Lower leg skin (tissue), 4 donors: ENCODE data around the gene UNC5C. TPM values are rescaled to one million over a fixed set of nuclear protein-coding genes. Genes with fewer than 3 reads are reported as not detected.

Experiments
- DNase-seq, 2 donors: peaks; one replicate each; pipeline ENCODE4 v3.0.0-alpha.2; 2019; ENCODE audit warnings: low spot score in 2 of 2
- H3K4me3 ChIP-seq: fragments of 200-600 bp; sonication (generic); 2 replicates; pipeline ENCODE4 v1.5.1; 2017; ENCODE audit warnings: mild to moderate bottlenecking, low read depth; ENCODE audit not compliant: poor library complexity, severe bottlenecking
- CTCF ChIP-seq, 3 donors: fragments of 450-650 bp; IDR thresholded peaks; one replicate each; pipeline ENCODE4 v1.5.1; 2016; ENCODE audit warnings: antibody characterized with exemption in 3 of 3, mild to moderate bottlenecking in 3 of 3, moderate library complexity in 2 of 3
- POLR2A ChIP-seq, 2 donors: fragments of 450-650 bp; IDR thresholded peaks; one replicate each; pipeline ENCODE4 v1.6.1; 2016 to 2017; ENCODE audit warnings: antibody characterized with exemption in 2 of 2, mild to moderate bottlenecking in 1 of 2, moderate library complexity in 1 of 2
- WGBS, 2 donors: methylation state at CpG; one replicate each; pipeline ENCODE4 v1.1.5; 2018; 5-methylcytosine and 5-hydroxymethylcytosine counted together
- intact Hi-C: fragments of 100-400 bp; cut with DNase I; formaldehyde crosslinking; loops from one replicate; pipeline ENCODE4 v1.15.0; 2023; ENCODE audit warnings: low total_unique reads
- total RNA-seq, 4 donors: library from RNA; depleted of rRNA; stranded (reverse); fragments of >200 nt; gene quantifications; one replicate each; pipeline ENCODE4 v1.1.0, GENCODE V29; 2016

UNC5C gene
- total RNA-seq, 4 donors from 2014 or later, result 0.34 to 1.8 (median 1.2) TPM

- TF ChIP-seq POLR2A (IDR thresholded peaks at IDR 0.05) (no peak), CTCF (IDR thresholded peaks at IDR 0.05) (no peak)
- intact Hi-C loops, result no loop called here
- H3K4me3 ChIP-seq, result no peak overlapping the region
- 73% methylated on average over 3 of the region's 3 CpGs for WGBS, 2 donors
- DNase-seq, result no peak
Measured at GRCh38 chr4:95537863-95538488, 10.8 kb downstream of the UNC5C start.

- 72 to 79% methylated on average over 8 of the region's 8 CpGs for WGBS, 2 donors
- TF ChIP-seq CTCF (IDR thresholded peaks at IDR 0.05) (no peak), POLR2A (IDR thresholded peaks at IDR 0.05) (no peak)
- intact Hi-C loops, result no loop called here
- DNase-seq, result no peak
- H3K4me3 ChIP-seq, result no peak overlapping the region
Measured at GRCh38 chr4:95537191-95537590, 11.6 kb downstream of the UNC5C start.

GRCh38 chr4:95536650-95537049, 12.1 kb downstream of the UNC5C start:
- intact Hi-C loops, result no loop called here
- 75 to 78% methylated on average over 2 of the region's 2 CpGs for WGBS, 2 donors
- no peak for DNase-seq
- no peak overlapping the region for H3K4me3 ChIP-seq
- TF ChIP-seq CTCF (IDR thresholded peaks at IDR 0.05) (no peak), POLR2A (IDR thresholded peaks at IDR 0.05) (no peak)

- TF ChIP-seq POLR2A (IDR thresholded peaks at IDR 0.05), result no peak
- TF ChIP-seq CTCF (IDR thresholded peaks at IDR 0.05), result no peak
- H3K4me3 ChIP-seq, result no peak overlapping the region
- WGBS, 2 donors, result 67 to 72% methylated on average over 4 of the region's 4 CpGs
- DNase-seq, result no peak
- intact Hi-C loops, result no loop called here
Measured at GRCh38 chr4:95535180-95535579, 13.6 kb downstream of the UNC5C start.

GRCh38 chr4:95534032-95534431, 14.7 kb downstream of the UNC5C start:
- no peak for TF ChIP-seq POLR2A (IDR thresholded peaks at IDR 0.05)
- TF ChIP-seq CTCF (IDR thresholded peaks at IDR 0.05), result no peak
- intact Hi-C loops, result no loop called here
- WGBS, 2 donors, result 62 to 67% methylated on average over 5 of the region's 5 CpGs
- no peak for DNase-seq
- H3K4me3 ChIP-seq, result no peak overlapping the region

- no peak for DNase-seq
- H3K4me3 ChIP-seq, result no peak overlapping the region
- intact Hi-C loops, result no loop called here
- WGBS, 2 donors, result 88 to 91% methylated on average over 9 of the region's 9 CpGs
- no peak for TF ChIP-seq POLR2A (IDR thresholded peaks at IDR 0.05)
- TF ChIP-seq CTCF (IDR thresholded peaks at IDR 0.05), result no peak
Measured at GRCh38 chr4:95533254-95533653, 15.5 kb downstream of the UNC5C start.
